ENCODE measurements around the gene WDR27. TPM values are rescaled to one million over a fixed set of nuclear protein-coding genes. Genes with fewer than 3 reads are reported as not detected.

Gene WDR27
- total RNA-seq, 3 donors from 2014 or later (not counting 1 experiment from before 2014, with no cell fraction given), result 12.7 to 31.0 (median 25.3) TPM

DNA sequence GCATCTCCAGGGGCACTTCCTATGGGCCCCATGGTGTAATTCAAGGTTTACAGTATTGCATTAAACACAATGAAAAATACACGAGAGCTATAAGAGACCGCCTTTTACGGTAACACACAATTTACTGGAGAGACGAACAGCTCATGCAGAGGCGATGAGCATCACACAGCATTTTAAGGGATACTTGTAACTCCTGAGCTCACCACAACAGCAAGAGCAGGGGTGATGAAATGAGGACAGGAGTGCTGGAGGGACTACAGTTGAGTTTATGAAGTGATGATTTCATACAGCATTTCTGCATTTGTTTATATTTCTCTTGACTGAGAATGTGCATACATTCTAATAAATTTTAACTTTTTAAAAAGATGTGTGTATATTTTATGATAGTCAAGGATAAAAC lies 113.9 kb downstream of the WDR27 start:
- Mint-ChIP-seq H3K4me1 (peaks cover 36 to 64% of the 10 kb centered on the region in 2 donors), H3K36me3 (no peaks in the 10 kb centered on the region), H3K4me3 (peak overlapping the region; percentile 5), H3K9me3 (no peaks in the 10 kb centered on the region), H3K27ac (no peak overlapping the region), H3K27me3 (ENCODE audit: low read depth in 2 of 2) (no peaks in the 10 kb centered on the region)
- TF ChIP-seq, protein P1, sequence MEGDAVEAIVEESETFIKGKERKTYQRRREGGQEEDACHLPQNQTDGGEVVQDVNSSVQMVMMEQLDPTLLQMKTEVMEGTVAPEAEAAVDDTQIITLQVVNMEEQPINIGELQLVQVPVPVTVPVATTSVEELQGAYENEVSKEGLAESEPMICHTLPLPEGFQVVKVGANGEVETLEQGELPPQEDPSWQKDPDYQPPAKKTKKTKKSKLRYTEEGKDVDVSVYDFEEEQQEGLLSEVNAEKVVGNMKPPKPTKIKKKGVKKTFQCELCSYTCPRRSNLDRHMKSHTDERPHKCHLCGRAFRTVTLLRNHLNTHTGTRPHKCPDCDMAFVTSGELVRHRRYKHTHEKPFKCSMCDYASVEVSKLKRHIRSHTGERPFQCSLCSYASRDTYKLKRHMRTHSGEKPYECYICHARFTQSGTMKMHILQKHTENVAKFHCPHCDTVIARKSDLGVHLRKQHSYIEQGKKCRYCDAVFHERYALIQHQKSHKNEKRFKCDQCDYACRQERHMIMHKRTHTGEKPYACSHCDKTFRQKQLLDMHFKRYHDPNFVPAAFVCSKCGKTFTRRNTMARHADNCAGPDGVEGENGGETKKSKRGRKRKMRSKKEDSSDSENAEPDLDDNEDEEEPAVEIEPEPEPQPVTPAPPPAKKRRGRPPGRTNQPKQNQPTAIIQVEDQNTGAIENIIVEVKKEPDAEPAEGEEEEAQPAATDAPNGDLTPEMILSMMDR (IDR thresholded peaks at IDR 0.05), result no peak
- ATAC-seq (no peak), DNase-seq (no peak)
- H3K27ac ChIP-seq (ENCODE audit: low read length), result no peak overlapping the region
- H3K36me3 ChIP-seq (ENCODE audit: control insufficient read depth, insufficient read depth, low read length), result no peaks in the 10 kb centered on the region
- intact Hi-C loops (cut with micrococcal nuclease), result no loop called here
- no peak overlapping the region for H3K4me3 ChIP-seq (ENCODE audit: low read length)
- no peaks in the 10 kb centered on the region for H3K9me3 ChIP-seq (ENCODE audit: control insufficient read depth, insufficient read depth, low read length)
- peaks cover 22% of the 10 kb centered on the region for H3K4me1 ChIP-seq (ENCODE audit: control insufficient read depth, insufficient read depth, low read length)
- no peaks in the 10 kb centered on the region for H3K27me3 ChIP-seq (ENCODE audit: control insufficient read depth, insufficient read depth, low read length)
- WGBS (ENCODE audit: insufficient coverage), result 96% methylated on average over 5 of the region's 5 CpGs

DNA sequence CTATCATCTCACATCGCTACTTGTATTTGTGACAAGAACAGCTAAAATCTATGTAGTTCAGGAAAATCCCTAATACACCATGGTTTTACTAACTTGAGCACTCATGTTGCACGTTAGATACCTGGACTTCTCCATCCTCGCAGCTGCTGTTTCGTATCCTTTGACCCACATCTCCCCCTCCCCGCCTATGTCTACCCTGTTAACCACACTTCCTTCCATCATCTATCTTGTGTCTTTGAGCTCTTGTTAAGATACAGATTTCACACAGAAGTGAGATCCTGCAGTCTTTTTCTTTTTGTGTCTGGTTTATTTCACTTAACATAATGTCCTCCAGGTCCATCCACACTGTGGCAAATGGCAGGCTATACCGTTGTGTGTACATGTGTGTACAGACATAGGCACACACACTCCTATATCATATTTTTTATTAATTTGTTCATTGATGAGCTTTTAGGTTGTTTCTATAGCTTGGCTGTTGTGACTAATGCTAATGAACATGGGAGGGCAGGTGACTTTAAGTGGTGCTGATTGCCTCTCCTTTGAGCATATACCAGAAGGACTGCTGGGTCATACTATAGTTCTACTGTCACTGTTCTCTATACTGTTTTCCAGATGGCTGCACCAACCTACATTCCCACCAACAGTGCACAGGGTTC lies 117.8 kb downstream of the WDR27 start:
- H3K27ac Mint-ChIP-seq, result peak overlapping the region; percentile 65
- H3K36me3 ChIP-seq (ENCODE audit: control insufficient read depth, insufficient read depth, low read length), result no peaks in the 10 kb centered on the region
- no peaks in the 10 kb centered on the region for H3K9me3 ChIP-seq (ENCODE audit: control insufficient read depth, insufficient read depth, low read length)
- intact Hi-C loops (cut with micrococcal nuclease), result no loop called here
- H3K9me3 Mint-ChIP-seq, result no peaks in the 10 kb centered on the region
- no peaks in the 10 kb centered on the region for H3K27me3 Mint-ChIP-seq (ENCODE audit: low read depth in 2 of 2)
- TF ChIP-seq, protein P1 (IDR thresholded peaks at IDR 0.05), result no peak
- peak overlapping the region; percentile 57 for H3K27ac ChIP-seq (ENCODE audit: low read length)
- DNase-seq, result peak in 1 of 2 donors; percentile 55
- H3K4me3 ChIP-seq (ENCODE audit: low read length), result no peak overlapping the region
- H3K4me1 ChIP-seq (ENCODE audit: control insufficient read depth, insufficient read depth, low read length), result peaks cover 13% of the 10 kb centered on the region
- peak; percentile 79 to 95 (median 85) for ATAC-seq
- peak overlapping the region; percentile 58 for H3K4me3 Mint-ChIP-seq
- H3K27me3 ChIP-seq (ENCODE audit: control insufficient read depth, insufficient read depth, low read length), result no peaks in the 10 kb centered on the region
- H3K4me1 Mint-ChIP-seq, result peaks cover 32 to 57% of the 10 kb centered on the region in 2 donors
- 1% methylated on average over 4 of the region's 6 CpGs for WGBS (ENCODE audit: insufficient coverage)
- no peaks in the 10 kb centered on the region for H3K36me3 Mint-ChIP-seq

DNA sequence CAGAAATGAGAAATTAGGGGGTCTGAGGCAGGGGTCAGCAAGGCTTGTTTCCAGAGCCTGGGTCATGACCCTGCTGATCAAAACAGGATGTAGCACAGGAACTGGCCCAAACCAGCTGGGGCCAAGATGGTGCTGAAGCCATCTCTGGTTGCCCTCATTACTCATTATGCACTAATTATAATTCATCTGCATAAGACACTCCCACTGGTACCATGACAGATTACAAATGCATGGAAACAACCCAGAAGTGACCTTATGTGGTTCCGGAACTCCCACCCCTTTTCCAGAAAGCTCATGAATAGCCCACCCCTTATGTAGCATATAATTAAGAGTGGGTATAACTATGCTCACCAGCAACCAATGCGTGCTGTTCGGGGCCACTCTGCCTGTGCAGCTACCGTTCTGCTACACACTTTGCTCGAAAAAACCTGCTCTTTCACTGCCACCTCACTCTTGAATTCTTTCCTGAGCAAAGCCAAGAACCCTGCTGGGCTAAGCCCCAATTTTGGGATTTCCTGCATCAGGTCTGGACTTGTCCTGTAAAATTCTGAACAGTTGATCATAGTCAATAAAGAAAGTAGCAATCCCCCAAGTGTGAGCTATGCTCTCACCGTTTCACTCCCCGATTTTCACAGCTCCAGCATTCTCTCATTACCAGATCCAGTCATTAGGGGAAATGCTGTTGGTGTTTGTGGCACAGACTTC lies 122.3 kb downstream of the WDR27 start:
- Mint-ChIP-seq H3K4me3 (no peak overlapping the region), H3K27ac (no peak overlapping the region), H3K27me3 (ENCODE audit: low read depth in 2 of 2) (peaks cover 0 to 3% of the 10 kb centered on the region in 2 donors), H3K9me3 (no peaks in the 10 kb centered on the region), H3K4me1 (peaks cover 29 to 34% of the 10 kb centered on the region in 2 donors), H3K36me3 (no peaks in the 10 kb centered on the region)
- TF ChIP-seq, protein P1 (IDR thresholded peaks at IDR 0.05), result no peak
- H3K9me3 ChIP-seq (ENCODE audit: control insufficient read depth, insufficient read depth, low read length), result no peaks in the 10 kb centered on the region
- WGBS (ENCODE audit: insufficient coverage), result 98% methylated on average over 5 of the region's 7 CpGs
- no peaks in the 10 kb centered on the region for H3K27me3 ChIP-seq (ENCODE audit: control insufficient read depth, insufficient read depth, low read length)
- H3K4me3 ChIP-seq (ENCODE audit: low read length), result no peak overlapping the region
- no peak for ATAC-seq
- no peaks in the 10 kb centered on the region for H3K36me3 ChIP-seq (ENCODE audit: control insufficient read depth, insufficient read depth, low read length)
- H3K4me1 ChIP-seq (ENCODE audit: control insufficient read depth, insufficient read depth, low read length), result peaks cover 8% of the 10 kb centered on the region
- no peak for DNase-seq
- no peak overlapping the region for H3K27ac ChIP-seq (ENCODE audit: low read length)
- intact Hi-C loops (cut with micrococcal nuclease), result no loop called here

Data from natural killer cell (primary cell).